ENCODE measurements around the gene CSMD2. TPM values are rescaled to one million over a fixed set of nuclear protein-coding genes. Genes with fewer than 3 reads are reported as not detected.

The CSMD2 gene
- total RNA-seq, 2 experiments from 2014 or later: not detected

- Mint-ChIP-seq H3K27ac (no peak overlapping the region), H3K9me3 (no peaks in the 10 kb centered on the region), H3K36me3 (ENCODE audit: low read depth) (no peaks in the 10 kb centered on the region), H3K4me3 (no peak overlapping the region), H3K27me3 (peaks cover 33% of the 10 kb centered on the region), H3K4me1 (ENCODE audit: low read depth) (no peaks in the 10 kb centered on the region)
- no peaks in the 10 kb centered on the region for H3K4me1 ChIP-seq (ENCODE audit: insufficient read depth, low read length)
- no peak overlapping the region for H3K27ac ChIP-seq (ENCODE audit: low read depth in 1 of 2, low read length in 2 of 2)
- ChIA-PET CTCF (no interaction called here), POLR2A (no interaction called here)
- H3K4me3 ChIP-seq (ENCODE audit: low read length): no peak overlapping the region
- no peaks in the 10 kb centered on the region for H3K36me3 ChIP-seq (ENCODE audit: insufficient read depth, low read length)
- H3K9me3 ChIP-seq (ENCODE audit: control insufficient read depth in 1 of 2, insufficient read depth in 1 of 2, low read length in 2 of 2): no peaks in the 10 kb centered on the region
- TF ChIP-seq CTCF (IDR thresholded peaks at IDR 0.05): no peak
- H3K27me3 ChIP-seq (ENCODE audit: control insufficient read depth in 1 of 2, insufficient read depth in 2 of 2, low read length in 2 of 2): peaks cover 4 to 7% of the 10 kb centered on the region in 2 experiments
- DNase-seq: no peak
- intact Hi-C loops (cut with DNase I, micrococcal nuclease): no loop called here
- no peak for ATAC-seq (ENCODE audit: poor library complexity)
These were observed 450.6 kb downstream of the CSMD2 start for GRCh38 chr1:33714421-33714820.

DNA sequence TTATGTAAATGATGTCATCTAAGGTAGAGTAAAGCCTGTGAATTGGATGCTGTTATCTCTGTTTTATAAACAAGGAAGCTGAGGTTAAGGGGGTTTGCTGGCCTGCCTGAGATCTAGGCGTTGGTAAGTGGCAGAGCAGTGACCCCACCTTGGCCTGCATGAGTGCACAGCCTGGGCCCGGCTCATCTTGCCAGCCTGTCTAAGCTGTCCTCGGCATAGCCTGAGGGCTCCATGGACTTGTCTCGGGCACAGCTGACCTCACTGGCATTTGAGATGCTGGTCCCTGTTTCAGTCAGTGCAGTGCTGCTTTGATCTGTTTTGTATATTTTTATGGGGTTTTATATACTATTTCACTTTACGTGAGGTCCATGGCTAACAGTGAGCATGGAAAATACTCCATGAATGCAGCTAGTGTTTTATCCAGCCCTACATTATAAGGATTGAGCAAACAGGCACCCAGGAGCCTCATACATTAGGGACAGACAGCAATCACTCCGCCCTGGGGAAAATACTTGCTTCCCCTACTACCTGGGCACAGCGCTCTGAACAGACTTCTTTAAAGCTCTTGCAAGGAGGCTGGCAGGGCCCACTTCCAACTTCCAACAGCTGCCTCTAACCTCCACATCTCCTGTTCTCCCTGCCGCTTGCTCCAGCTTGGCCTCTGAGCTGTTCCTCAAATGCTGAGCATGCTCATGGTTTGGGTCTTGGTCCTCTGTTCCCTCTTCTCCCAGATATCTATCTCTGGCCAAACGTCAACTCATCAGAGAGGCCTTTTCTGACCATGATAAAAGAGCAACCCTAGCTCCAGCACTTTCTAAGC lies 451.8 kb downstream of the CSMD2 start:
- Mint-ChIP-seq H3K9me3 (no peaks in the 10 kb centered on the region), H3K36me3 (ENCODE audit: low read depth) (no peaks in the 10 kb centered on the region), H3K4me1 (ENCODE audit: low read depth) (no peaks in the 10 kb centered on the region)

DNA sequence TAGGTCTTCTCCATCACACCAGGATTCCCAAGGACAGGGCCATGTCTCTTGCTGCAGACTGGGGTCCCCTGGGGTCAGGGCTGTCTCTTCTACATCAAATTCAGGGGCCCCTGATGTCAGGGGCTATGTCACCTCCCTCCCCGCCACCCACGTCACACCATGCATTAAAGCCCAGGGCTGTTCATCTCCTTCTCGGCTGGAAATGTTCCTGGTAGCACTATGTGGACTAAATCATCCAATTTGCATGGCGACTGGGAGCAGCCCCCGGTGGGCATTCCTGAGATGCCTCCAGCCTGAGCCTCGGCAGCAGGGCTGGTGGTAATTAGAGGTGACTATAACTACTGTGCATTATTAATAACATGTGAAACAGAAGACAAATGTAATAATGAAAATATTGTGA lies 452.8 kb downstream of the CSMD2 start:
- Mint-ChIP-seq H3K27me3 (peaks cover 45% of the 10 kb centered on the region), H3K4me1 (ENCODE audit: low read depth) (no peaks in the 10 kb centered on the region), H3K4me3 (no peak overlapping the region), H3K36me3 (ENCODE audit: low read depth) (no peaks in the 10 kb centered on the region), H3K27ac (no peak overlapping the region), H3K9me3 (no peaks in the 10 kb centered on the region)
- no peak overlapping the region for H3K4me3 ChIP-seq (ENCODE audit: low read length)
- TF ChIP-seq CTCF (IDR thresholded peaks at IDR 0.05): no peak
- H3K4me1 ChIP-seq (ENCODE audit: insufficient read depth, low read length): no peaks in the 10 kb centered on the region
- intact Hi-C loops (cut with DNase I, micrococcal nuclease): no loop called here
- peaks cover 2 to 11% of the 10 kb centered on the region in 2 experiments for H3K27me3 ChIP-seq (ENCODE audit: control insufficient read depth in 1 of 2, insufficient read depth in 2 of 2, low read length in 2 of 2)
- peaks cover 0 to 3% of the 10 kb centered on the region in 2 experiments for H3K9me3 ChIP-seq (ENCODE audit: control insufficient read depth in 1 of 2, insufficient read depth in 1 of 2, low read length in 2 of 2)
- H3K36me3 ChIP-seq (ENCODE audit: insufficient read depth, low read length): no peaks in the 10 kb centered on the region
- CTCF ChIA-PET: no interaction called here
- POLR2A ChIA-PET: no interaction called here
- no peak for ATAC-seq (ENCODE audit: poor library complexity)
- no peak for DNase-seq
- no peak overlapping the region for H3K27ac ChIP-seq (ENCODE audit: low read depth in 1 of 2, low read length in 2 of 2)

More for the DNA sequence above, 451.8 kb downstream of the CSMD2 start:
- no peak overlapping the region for H3K4me3 ChIP-seq (ENCODE audit: low read length)
- ChIA-PET POLR2A (no interaction called here), CTCF (no interaction called here)
- no peak for TF ChIP-seq CTCF (IDR thresholded peaks at IDR 0.05)
- no peaks in the 10 kb centered on the region for H3K36me3 ChIP-seq (ENCODE audit: insufficient read depth, low read length)
- ATAC-seq (ENCODE audit: poor library complexity): no peak
- no peak for DNase-seq
- no peak overlapping the region for H3K27ac ChIP-seq (ENCODE audit: low read depth in 1 of 2, low read length in 2 of 2)
- intact Hi-C loops (cut with DNase I, micrococcal nuclease): no loop called here
- H3K4me1 ChIP-seq (ENCODE audit: insufficient read depth, low read length): no peaks in the 10 kb centered on the region
- H3K9me3 ChIP-seq (ENCODE audit: control insufficient read depth in 1 of 2, insufficient read depth in 1 of 2, low read length in 2 of 2): no peaks in the 10 kb centered on the region
- Mint-ChIP-seq H3K4me3 (no peak overlapping the region), H3K27me3 (peaks cover 41% of the 10 kb centered on the region), H3K27ac (no peak overlapping the region)
- H3K27me3 ChIP-seq (ENCODE audit: control insufficient read depth in 1 of 2, insufficient read depth in 2 of 2, low read length in 2 of 2): peaks cover 4 to 7% of the 10 kb centered on the region in 2 experiments

All from CD4-positive, alpha-beta T cell (primary cell).